ENCODE data around the gene SLC25A25.
"Not testable (repeated sequence)": the region's sequence is repeated elsewhere in the genome, so short reads cannot be mapped to it uniquely, and the experiment has no call there.

SLC25A25 gene

DNA sequence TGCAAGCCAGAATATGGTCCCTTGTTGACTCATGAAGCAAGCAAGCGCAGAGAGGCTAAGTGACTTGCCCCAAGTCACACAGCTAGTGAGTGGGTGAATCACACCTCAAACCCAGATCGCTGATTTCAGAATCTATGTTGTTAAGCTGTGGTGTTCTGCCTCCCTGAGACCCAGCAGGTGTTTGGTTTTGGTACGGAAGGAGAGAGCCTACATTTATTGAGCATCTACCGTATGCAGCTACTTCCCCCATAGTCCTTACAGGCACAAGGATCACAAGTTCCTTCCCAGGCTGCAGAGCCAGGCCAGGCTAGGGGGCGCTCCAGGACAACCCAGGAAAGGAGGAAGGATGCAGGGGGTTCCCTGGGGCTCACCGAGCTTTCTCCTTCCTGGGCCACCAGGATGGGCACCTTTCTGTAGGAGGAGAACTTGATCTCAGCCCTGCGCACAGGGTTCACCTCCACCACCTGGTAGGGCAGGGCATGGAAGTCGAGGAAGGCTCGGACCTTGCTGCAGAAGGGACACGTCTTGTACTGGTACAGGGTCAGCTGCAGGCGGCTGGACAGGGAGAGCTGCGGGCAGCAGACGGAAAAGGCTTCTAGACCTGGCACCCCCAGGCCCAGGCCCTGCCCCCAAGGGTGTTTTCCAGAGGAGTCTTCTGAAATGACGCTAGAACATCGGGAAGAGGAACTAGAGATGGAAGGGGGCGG, 57.0 kb downstream of the SLC25A25 start:
- no peak for DNase-seq (ENCODE audit: low spot score)

DNA sequence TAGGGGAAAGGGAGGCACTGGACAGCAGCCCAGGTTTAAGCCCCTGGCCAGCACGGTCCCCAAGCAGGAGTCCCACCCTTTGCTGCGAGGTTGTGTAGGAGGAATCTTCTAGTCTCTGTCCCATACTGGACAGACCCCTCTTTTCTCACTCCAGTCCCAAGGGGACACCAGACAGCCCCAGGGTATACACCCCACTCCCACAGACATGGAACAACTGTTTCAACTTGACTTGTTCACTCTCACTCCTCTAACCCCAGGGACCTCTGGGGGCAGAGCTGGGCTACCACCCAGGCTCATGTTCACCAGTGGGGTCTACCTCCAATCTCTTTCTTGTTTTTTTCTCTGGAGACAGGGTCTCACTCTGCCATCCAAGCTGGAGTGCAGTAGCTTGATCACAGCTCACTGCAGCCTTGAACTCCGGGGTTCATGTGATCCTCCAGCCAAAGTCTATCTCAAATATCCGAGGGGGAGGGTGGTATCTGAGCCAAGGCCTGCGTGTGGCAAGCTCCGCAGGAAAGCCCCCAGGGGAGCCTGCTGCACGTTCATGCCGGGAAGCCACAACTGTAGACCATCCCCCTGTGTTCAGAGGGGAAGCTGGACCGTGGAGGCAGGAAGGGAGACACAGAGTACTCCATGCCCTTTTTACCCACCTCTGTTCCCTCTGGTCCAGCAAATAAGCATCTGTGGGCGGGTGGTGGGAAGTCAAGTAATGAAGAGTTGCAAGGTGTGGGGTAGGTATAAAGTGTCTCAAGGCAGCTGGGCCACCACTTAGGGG, 57.7 kb downstream of the SLC25A25 start:
- no peak for DNase-seq (ENCODE audit: low spot score)

- peak; percentile 81 for DNase-seq (ENCODE audit: low spot score)
Observed at GRCh38 chr9:128127568-128127989, 59.5 kb downstream of the SLC25A25 start, which contains the start of gene PTGES2. PTGES2 (minus strand) TSS chr9:128127729; CDS start chr9:128127717, 12 bp downstream.

- DNase-seq (ENCODE audit: low spot score): peak; percentile 89
Observed at GRCh38 chr9:128127990-128128835, 60.2 kb downstream of the SLC25A25 start.

DNA sequence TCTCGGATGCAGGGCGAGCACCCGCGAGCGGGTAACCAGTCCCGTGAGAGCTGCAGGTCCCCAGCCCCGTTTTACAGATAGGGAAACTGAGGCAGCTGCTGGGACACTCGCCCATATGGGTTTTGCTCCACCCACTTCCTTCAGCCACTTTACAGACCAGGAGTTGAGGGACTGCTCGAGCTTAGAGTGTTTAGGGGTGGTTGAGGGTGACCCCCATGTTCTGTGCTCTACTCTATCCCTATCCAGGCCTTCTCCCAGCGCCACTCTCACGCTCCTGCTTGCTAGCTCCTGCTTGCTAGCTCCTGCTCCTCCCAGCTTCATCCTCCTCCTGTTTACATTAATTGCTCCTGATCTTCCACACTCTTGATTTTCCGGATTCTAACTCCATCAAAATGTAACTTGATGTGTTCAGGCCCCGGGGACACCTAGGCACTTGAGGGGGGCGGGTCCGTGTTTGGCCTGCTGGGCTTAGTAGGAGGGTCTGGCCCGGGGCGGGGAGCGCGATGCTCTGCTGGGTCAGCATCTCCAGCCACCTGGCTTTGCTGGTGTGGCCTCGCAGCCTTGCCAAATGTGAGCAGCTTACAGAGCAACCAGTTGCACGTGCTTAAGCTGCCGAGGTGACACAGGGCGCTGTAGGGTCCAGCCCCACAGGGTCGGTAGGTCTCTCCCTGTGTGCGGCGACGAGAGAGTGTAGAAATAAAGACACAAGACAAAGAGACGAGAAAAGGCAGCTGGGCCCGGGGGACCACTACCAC, 61.0 kb downstream of the SLC25A25 start:
- DNase-seq (ENCODE audit: low spot score): no peak

DNA sequence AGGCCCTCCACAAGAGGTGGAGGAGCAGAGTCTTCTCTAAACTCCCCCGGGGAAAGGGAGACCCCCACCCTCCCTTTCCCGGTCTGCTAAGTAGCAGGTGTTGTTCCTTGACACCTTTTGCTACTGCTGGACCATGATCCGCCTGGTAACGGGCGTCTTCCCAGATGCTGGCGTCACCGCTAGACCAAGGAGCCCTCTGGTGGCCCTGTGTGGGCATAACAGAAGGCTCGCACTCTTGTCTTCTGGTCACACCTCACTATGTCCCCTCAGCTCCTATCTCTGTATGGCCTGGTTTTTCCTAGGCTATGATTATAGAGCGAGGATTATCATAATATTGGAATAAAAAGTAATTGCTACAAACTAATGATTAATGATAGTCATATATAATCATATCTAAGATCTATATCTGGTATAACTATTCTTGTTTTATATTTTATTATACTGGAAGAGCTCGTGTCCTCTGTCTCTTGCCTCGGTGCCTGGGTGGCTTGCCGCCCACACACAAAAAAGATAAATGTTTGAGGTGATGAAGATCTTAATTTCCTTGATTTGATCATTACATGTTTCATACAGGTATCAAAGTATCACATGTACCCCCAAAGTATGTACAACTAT, 62.1 kb downstream of the SLC25A25 start:
- not testable (repeated sequence) for DNase-seq (ENCODE audit: low spot score)

GRCh38 chr9:128130651-128131050, 62.6 kb downstream of the SLC25A25 start:
- DNase-seq (ENCODE audit: low spot score): not testable (repeated sequence)

DNA sequence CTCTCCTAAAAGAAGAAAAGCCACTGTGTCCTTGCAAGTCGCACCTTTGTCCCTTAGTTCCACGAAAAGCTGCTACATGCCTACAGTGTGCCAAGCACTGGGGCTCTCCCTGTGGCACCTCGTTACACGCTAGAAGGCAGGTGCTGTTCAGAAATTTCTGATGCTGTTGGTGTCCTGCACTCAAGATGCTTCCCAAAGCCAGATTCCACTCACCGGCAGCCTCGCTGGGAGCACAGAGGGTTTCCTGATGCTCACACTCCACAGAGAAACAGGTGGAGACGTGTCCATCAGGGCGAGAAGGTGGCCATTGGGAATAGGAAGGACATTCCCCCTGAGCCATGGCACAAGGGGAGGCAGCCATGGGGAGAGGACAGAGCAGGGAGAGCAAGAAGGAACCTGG, 63.3 kb downstream of the SLC25A25 start:
- DNase-seq (ENCODE audit: low spot score): not testable (repeated sequence)

DNA sequence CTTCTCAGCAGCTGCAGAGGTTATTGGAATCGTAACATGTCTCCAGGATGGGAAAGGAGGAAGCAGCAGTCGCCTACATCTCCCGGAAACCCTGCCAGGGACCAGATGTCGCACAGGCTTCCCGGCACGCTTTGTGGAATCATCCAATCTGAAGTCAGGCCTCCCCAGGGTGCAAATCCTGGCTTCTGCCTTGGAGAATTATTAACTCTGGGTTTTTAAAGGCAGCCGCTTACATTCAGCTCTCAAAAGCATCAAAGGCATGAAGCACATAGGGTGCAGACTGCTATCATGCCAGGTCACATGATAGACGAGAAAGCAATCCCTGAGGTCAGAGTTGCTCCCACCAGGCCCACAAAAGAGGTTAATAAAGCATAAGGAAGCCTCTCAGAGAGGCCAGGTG, 64.1 kb downstream of the SLC25A25 start:
- DNase-seq (ENCODE audit: low spot score): not testable (repeated sequence)

DNA sequence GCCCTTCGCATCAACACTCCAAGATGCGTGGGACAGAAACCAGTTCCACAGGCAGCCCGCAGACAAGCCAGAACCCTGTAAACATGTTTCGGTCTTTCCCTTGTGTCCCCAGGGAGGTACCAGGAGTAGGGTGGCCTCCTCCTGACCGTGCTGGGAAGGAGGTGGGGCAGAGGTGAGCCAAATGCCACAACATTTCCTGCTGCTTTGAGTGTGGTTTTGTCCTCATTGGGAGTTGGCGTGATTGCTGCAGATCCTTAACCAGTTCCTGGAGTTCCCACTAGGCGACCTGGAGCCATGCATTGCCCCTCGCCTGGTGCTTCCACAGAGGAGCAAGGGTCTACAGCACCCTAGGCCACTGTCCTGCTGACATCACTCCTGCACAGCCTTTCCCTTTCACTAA, 67.5 kb downstream of the SLC25A25 start:
- not testable (repeated sequence) for DNase-seq (ENCODE audit: low spot score)

- peak; percentile 76 for DNase-seq (ENCODE audit: low spot score)
Observed at GRCh38 chr9:128136816-128137793, 69.1 kb downstream of the SLC25A25 start.

DNA sequence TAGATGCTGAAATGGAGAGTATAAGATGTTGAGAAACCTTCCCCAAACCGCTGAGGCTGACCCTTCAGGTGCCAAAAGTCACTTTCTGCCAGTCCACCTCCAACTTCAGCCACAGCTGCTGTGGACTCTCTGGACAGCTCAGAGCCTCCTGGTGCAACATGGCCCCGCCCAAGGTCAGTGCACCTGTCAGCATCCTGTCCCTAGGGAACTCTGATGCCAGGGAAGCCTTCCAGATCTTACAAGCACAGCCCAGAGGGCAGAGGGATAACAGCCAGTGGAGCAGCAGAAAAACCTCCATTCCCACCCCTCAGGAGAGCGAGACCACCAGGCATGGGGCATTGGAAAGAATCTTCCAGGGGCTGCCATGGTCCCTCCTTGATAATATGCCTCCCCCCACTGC, 70.0 kb downstream of the SLC25A25 start:
- DNase-seq (ENCODE audit: low spot score): no peak

DNA sequence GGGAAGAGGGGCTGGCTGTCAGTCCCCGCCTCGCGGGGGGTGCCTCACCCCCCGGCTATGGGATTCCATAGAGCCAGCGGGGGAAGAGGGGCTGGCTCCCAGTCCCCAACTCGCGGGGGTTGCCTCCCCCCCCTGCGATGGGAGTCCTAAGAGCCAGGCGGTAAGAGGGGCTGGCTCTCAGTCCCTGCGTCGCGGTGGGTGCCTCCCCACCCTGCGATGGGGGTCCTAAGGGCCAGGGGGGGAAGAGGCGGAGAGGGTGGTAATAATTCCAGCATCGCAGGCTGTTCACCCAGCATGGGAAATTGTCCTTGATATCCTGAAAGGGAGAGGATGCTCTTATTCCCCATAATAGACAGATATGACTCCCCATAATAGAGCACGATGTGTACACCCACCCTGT, 71.6 kb downstream of the SLC25A25 start:
- no peak for DNase-seq (ENCODE audit: low spot score)

- no peak for DNase-seq (ENCODE audit: low spot score)
Observed at GRCh38 chr9:128141604-128142003, 73.6 kb downstream of the SLC25A25 start.

- no peak for DNase-seq (ENCODE audit: low spot score)
Observed at GRCh38 chr9:128142061-128142460, 74.0 kb downstream of the SLC25A25 start.

GRCh38 chr9:128142596-128142995, 74.6 kb downstream of the SLC25A25 start:
- no peak for DNase-seq (ENCODE audit: low spot score)

GRCh38 chr9:128143525-128144238, 75.7 kb downstream of the SLC25A25 start:
- no peak for DNase-seq (ENCODE audit: low spot score)

DNA sequence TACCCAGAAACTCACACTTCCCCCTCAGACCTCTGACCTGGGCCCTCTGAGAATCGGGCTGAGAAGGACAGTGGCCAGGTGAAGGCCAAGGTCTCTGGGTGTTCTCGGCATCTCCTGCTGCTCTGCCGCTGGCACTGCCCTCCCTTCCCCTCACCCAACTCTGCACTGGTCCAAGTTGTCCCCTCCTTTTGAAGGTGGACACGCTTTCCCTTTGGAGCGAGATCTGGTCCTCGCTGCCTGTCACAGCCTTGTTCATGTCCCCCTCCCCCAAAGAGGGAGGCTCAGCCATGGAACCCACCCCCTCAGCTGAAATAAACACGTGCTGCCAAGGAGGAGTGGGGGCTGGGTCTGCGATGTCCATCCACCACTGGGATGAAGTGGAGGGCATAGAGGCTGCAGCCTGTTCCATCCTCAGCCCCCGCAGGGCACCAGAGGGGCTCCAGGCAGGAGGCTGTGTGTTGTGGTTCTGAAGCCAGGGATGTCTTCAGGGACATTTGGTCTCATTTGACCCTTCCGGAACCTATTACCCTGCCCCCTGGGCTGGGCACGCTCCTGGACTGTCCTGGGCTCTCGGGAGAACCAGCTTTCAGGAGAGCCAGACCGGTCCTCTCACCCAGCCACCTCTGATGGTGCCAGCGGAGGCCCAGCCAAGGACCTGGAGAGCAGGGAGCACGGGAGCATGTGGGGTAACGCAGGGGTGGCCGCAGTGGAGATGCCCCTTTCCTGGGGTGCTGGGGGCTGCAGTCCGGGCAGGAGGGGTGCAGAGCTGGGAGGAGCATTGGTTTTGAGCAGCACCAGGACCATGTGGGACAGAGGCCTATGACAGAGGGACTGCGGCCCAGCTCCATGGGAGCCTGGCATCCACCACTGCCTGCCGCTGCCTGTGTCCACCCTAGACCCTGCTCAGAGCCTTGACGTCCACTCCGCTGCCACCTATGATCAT, 76.5 kb downstream of the SLC25A25 start:
- DNase-seq (ENCODE audit: low spot score): no peak
